Suprapubic skin (tissue), 4 donors: ENCODE results near the gene TRIM43B.
"Not testable (repeated sequence)": the region's sequence is repeated elsewhere in the genome, so short reads cannot be mapped to it uniquely, and the experiment has no call there.

Experiments
- POLR2A ChIP-seq, 2 donors: fragments of 450-650 bp; IDR thresholded peaks; one replicate each; pipeline ENCODE4 v1.6.1; 2017; ENCODE audit warnings: antibody characterized with exemption in 2 of 2, mild to moderate bottlenecking in 2 of 2, moderate library complexity in 2 of 2
- POLR2AphosphoS5 ChIP-seq, 3 donors: sonication (generic); formaldehyde crosslinking; IDR thresholded peaks; one replicate each; pipeline ENCODE4 v1.6.1; 2017; ENCODE audit warnings: antibody characterized with exemption in 3 of 3
- TF ChIP-seq, protein P1 (sequence below), 2 donors: fragments of 200-600 bp in 1 of 2; fragments of 450-650 bp in 1 of 2; sonication (generic) in 1 of 2; IDR thresholded peaks; one replicate each; pipeline ENCODE4 v1.5.1; 2016 to 2019; ENCODE audit warnings: antibody characterized with exemption in 2 of 2, mild to moderate bottlenecking in 1 of 2, moderate library complexity in 1 of 2

DNA sequence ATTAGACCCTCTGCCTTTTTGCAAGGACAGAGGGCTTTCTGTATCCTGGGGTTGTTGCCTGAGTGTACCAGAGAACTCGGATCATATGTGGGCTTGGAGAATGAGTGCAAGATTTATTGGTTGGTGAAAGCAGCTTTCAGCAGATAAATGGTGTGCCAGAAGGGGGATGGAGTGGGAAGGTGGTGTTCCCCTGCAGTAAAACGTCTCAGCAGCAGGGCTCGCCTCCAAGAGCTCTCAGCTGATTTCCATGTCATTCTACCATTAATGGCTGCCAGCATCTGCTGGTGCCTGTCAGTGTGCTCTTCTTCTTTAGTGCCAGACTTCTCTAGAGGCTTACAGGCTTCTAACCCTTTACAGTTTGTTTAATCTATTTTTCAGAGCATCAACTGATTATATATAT lies 16.6 kb downstream of the TRIM43B start:
- not testable (repeated sequence) for TF ChIP-seq POLR2A, POLR2AphosphoS5 (IDR thresholded peaks at IDR 0.05)
- TF ChIP-seq, protein P1, sequence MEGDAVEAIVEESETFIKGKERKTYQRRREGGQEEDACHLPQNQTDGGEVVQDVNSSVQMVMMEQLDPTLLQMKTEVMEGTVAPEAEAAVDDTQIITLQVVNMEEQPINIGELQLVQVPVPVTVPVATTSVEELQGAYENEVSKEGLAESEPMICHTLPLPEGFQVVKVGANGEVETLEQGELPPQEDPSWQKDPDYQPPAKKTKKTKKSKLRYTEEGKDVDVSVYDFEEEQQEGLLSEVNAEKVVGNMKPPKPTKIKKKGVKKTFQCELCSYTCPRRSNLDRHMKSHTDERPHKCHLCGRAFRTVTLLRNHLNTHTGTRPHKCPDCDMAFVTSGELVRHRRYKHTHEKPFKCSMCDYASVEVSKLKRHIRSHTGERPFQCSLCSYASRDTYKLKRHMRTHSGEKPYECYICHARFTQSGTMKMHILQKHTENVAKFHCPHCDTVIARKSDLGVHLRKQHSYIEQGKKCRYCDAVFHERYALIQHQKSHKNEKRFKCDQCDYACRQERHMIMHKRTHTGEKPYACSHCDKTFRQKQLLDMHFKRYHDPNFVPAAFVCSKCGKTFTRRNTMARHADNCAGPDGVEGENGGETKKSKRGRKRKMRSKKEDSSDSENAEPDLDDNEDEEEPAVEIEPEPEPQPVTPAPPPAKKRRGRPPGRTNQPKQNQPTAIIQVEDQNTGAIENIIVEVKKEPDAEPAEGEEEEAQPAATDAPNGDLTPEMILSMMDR (IDR thresholded peaks at IDR 0.05): not testable (repeated sequence)
